Lower leg skin (tissue), 4 donors: ENCODE measurements around the gene LRGUK. TPM values are rescaled to one million over a fixed set of nuclear protein-coding genes. Genes with fewer than 3 reads are reported as not detected.

Experiments
- DNase-seq, 2 donors: peaks; one replicate each; pipeline ENCODE4 v3.0.0-alpha.2; 2019; ENCODE audit warnings: low spot score in 2 of 2
- H3K4me3 ChIP-seq: fragments of 200-600 bp; sonication (generic); 2 replicates; pipeline ENCODE4 v1.5.1; 2017; ENCODE audit warnings: mild to moderate bottlenecking, low read depth; ENCODE audit not compliant: poor library complexity, severe bottlenecking
- POLR2A ChIP-seq, 2 donors: fragments of 450-650 bp; IDR thresholded peaks; one replicate each; pipeline ENCODE4 v1.6.1; 2016 to 2017; ENCODE audit warnings: antibody characterized with exemption in 2 of 2, mild to moderate bottlenecking in 1 of 2, moderate library complexity in 1 of 2
- WGBS, 2 donors: methylation state at CpG; one replicate each; pipeline ENCODE4 v1.1.5; 2018; 5-methylcytosine and 5-hydroxymethylcytosine counted together
- intact Hi-C: fragments of 100-400 bp; cut with DNase I; formaldehyde crosslinking; loops from one replicate; pipeline ENCODE4 v1.15.0; 2023; ENCODE audit warnings: low total_unique reads
- total RNA-seq, 4 donors: library from RNA; depleted of rRNA; stranded (reverse); fragments of >200 nt; gene quantifications; one replicate each; pipeline ENCODE4 v1.1.0, GENCODE V29; 2016
- TF ChIP-seq, protein P1 (sequence below), 3 donors: fragments of 450-650 bp; IDR thresholded peaks; one replicate each; pipeline ENCODE4 v1.5.1; 2016; ENCODE audit warnings: antibody characterized with exemption in 3 of 3, mild to moderate bottlenecking in 3 of 3, moderate library complexity in 2 of 3

LRGUK gene
- total RNA-seq, 4 donors from 2014 or later = 0.08 to 0.68 (median 0.18) TPM

DNA sequence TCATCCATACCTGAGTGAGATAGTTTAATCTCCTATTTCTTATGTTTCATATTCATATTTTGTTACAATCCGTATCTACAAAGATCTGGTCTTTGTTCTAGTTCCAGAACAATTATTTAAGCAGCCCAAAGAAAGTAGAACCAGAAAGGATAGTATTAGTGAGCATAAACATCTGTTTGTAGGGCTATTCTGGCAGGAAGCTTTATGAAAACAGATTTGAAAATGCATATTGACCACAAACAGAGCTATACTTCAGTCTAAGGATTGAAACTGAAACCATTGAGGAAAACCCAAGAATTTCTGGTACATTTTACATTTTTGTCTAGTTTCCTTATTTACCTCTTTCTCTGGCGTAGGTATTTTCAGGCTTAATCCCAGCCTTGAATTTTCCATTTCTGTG is 28.1 kb downstream of the LRGUK start:
- intact Hi-C loops = no loop called here
- no peak for DNase-seq
- 74 to 76% methylated on average over 2 of the region's 2 CpGs for WGBS, 2 donors
- TF ChIP-seq POLR2A (IDR thresholded peaks at IDR 0.05) = no peak
- TF ChIP-seq, protein P1, sequence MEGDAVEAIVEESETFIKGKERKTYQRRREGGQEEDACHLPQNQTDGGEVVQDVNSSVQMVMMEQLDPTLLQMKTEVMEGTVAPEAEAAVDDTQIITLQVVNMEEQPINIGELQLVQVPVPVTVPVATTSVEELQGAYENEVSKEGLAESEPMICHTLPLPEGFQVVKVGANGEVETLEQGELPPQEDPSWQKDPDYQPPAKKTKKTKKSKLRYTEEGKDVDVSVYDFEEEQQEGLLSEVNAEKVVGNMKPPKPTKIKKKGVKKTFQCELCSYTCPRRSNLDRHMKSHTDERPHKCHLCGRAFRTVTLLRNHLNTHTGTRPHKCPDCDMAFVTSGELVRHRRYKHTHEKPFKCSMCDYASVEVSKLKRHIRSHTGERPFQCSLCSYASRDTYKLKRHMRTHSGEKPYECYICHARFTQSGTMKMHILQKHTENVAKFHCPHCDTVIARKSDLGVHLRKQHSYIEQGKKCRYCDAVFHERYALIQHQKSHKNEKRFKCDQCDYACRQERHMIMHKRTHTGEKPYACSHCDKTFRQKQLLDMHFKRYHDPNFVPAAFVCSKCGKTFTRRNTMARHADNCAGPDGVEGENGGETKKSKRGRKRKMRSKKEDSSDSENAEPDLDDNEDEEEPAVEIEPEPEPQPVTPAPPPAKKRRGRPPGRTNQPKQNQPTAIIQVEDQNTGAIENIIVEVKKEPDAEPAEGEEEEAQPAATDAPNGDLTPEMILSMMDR (IDR thresholded peaks at IDR 0.05) = no peak
- no peak overlapping the region for H3K4me3 ChIP-seq

DNA sequence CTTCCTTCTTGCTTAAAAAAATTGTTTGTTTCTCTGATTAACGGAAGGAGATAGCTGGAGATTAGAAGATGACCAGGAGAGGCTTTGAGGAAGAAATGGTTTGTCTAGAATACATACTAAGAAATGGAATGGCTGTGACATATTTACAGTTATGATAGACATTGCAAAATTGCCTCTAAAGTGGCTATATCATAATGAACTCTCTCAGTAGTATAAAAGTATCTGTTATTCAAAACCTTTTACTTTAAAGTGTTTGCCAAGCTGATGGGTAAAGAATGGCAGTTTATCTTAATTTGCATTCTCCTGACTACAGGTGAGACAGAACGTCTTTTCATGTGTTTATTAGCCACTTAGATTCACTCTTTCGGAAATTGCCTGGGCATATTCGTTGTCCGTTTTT is 28.7 kb downstream of the LRGUK start:
- TF ChIP-seq, protein P1 (IDR thresholded peaks at IDR 0.05) = no peak
- TF ChIP-seq POLR2A (IDR thresholded peaks at IDR 0.05) = no peak
- H3K4me3 ChIP-seq = no peak overlapping the region
- DNase-seq = no peak
- 81 to 85% methylated on average over 5 of the region's 5 CpGs for WGBS, 2 donors
- intact Hi-C loops = no loop called here

DNA sequence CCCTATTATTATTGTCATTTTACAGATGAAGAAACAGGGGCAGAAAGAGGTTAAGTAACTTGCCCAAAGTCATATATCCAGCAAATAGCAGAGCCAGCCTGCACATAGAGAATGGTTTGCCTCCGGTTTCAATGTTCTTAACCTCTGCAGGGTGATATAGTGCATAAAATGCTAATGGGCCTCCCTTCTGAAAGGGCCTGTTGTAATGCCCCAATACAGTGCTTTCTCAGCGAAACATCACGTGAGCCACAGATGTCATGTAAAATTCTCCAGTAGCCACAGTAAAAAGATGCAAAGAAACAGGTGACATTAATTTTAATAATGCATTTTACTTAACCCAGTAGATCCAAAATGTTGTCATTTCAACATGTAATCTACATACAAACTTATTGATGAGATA is 38.1 kb downstream of the LRGUK start:
- TF ChIP-seq, protein P1 (IDR thresholded peaks at IDR 0.05) = no peak
- TF ChIP-seq POLR2A (IDR thresholded peaks at IDR 0.05) = no peak
- no peak for DNase-seq
- 81 to 84% methylated on average over 3 of the region's 3 CpGs for WGBS, 2 donors
- intact Hi-C loops = no loop called here
- H3K4me3 ChIP-seq = no peak overlapping the region

DNA sequence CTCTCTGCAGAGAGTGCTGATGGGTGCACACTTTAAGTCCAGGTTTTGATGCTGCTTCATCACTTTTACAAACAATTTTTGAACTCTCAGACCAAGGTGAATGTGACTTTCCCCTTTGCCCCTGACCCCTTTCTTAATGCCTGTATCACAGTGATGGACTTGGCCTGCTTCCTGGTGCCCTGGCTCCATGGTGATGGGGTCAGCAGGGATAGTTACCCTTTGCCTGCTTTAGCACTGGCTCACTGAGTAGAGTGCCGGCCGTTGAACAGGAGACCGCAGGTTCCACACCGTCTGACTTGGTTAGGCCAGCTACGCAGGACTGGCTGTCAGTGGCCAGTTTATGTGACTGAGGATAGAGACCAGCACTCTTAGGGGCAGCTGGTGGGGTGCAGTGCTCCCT is 40.1 kb downstream of the LRGUK start:
- no peak for TF ChIP-seq POLR2A (IDR thresholded peaks at IDR 0.05)
- TF ChIP-seq, protein P1 (IDR thresholded peaks at IDR 0.05) = no peak
- H3K4me3 ChIP-seq = no peak overlapping the region
- no peak for DNase-seq
- intact Hi-C loops = no loop called here
- 100% methylated on average over 5 of the region's 5 CpGs for WGBS, 2 donors

DNA sequence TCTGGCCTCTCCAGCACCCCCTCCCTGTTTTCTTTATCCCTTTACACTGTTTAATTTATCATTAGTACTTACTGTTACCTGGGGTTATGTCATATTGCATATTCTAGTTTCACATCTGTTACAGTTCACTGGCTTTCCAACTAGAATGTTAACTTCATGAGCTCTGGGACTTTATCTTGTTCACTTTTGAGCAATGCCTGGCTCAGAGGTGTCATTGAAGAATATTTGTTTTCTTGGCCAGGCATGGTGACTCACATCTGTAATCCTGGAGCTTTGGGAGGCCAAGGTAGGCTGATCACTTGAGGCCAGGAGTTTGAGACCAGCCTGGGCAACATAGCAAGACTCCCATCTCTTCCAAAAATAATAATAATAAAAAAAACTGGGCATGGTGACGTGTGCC is 40.7 kb downstream of the LRGUK start:
- no peak overlapping the region for H3K4me3 ChIP-seq
- no peak for TF ChIP-seq POLR2A (IDR thresholded peaks at IDR 0.05)
- TF ChIP-seq, protein P1 (IDR thresholded peaks at IDR 0.05) = no peak
- 77 to 88% methylated on average over 1 of the region's 1 CpG for WGBS, 2 donors
- intact Hi-C loops = no loop called here
- DNase-seq = no peak

DNA sequence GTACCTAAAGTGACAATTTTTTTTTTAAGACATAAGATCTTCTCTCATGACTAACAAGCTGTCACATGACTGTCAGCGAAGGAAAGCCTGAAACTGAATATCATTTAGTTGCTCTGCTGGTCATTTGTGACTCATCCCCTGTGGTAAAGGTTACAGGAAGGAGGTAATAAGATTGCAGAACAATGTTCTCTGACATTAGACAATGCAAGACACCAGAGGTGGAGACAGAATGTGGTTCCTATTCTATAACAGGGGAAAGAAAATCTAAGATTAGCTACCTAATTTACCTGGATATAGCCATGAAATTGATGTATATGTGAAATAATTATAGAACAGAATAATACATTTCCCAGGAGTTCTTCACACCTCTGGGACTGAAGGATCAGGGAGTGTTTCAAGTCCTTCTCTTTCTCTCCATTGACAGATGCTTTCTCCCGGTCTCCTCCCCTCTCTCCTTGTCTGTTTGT is 47.7 kb downstream of the LRGUK start:
- TF ChIP-seq, protein P1 (IDR thresholded peaks at IDR 0.05) = no peak
- TF ChIP-seq POLR2A (IDR thresholded peaks at IDR 0.05) = no peak
- no peak for DNase-seq

More for the DNA sequence above, 47.7 kb downstream of the LRGUK start:
- intact Hi-C loops = no loop called here
- 49 to 59% methylated on average over 2 of the region's 2 CpGs for WGBS, 2 donors
- no peak overlapping the region for H3K4me3 ChIP-seq
